GM12801 (cell line): ENCODE results near the gene YRDC.

Experiments used
- CTCF ChIP-seq: IDR thresholded peaks from one replicate; pipeline ENCODE4 v1.5.1; 2011; ENCODE audit warnings: control low read depth; ENCODE audit not compliant: insufficient read length; ENCODE audit errors: extremely low read depth

Gene YRDC

GRCh38 chr1:37802439-37802838 lies 5.6 kb downstream of the YRDC start:
- no peak for TF ChIP-seq CTCF

GRCh38 chr1:37797750-37798345 lies 10.2 kb downstream of the YRDC start:
- TF ChIP-seq CTCF: no peak

GRCh38 chr1:37795340-37796125 lies 12.5 kb downstream of the YRDC start:
- no peak for TF ChIP-seq CTCF

- TF ChIP-seq CTCF: no peak
Measured at GRCh38 chr1:37794372-37795339, 13.4 kb downstream of the YRDC start.

GRCh38 chr1:37793773-37794371 lies 14.1 kb downstream of the YRDC start, which contains the start of gene MANEAL:
TSS of gene MANEAL (plus strand) at chr1:37793847. CDS start at chr1:37794183, 336 bp downstream.
- TF ChIP-seq CTCF: no peak

- no peak for TF ChIP-seq CTCF
Measured at GRCh38 chr1:37792943-37793686, 14.9 kb downstream of the YRDC start.
